NB4 (cell line): ENCODE measurements around the gene PLEKHJ1.

Experiments used
- DNase-seq: peaks from one replicate; pipeline ENCODE4 v3.0.0; 2010; ENCODE audit warnings: low read depth
- H3K4me3 ChIP-seq: one replicate; pipeline ENCODE4 v1.5.1; 2011; ENCODE audit warnings: mild to moderate bottlenecking, low read depth, low read length, moderate library complexity
- MYC ChIP-seq: IDR thresholded peaks from 2 replicates; pipeline ENCODE4 v1.6.1; 2011; ENCODE audit warnings: low read depth, low read length
- POLR2A ChIP-seq: IDR thresholded peaks from 2 replicates; pipeline ENCODE4 v1.6.1; 2011; ENCODE audit warnings: mild to moderate bottlenecking; ENCODE audit not compliant: insufficient read length; ENCODE audit errors: extremely low read depth
- TF ChIP-seq, protein P1 (sequence below): IDR thresholded peaks from one replicate; pipeline ENCODE4 v1.5.1; 2012; ENCODE audit warnings: low read depth, low read length
- TF ChIP-seq, protein P2 (sequence below): IDR thresholded peaks from 2 replicates; pipeline ENCODE4 v1.6.1; 2011; ENCODE audit warnings: low read depth, low read length

The PLEKHJ1 gene

GRCh38 chr19:2252797-2253105 lies 16.6 kb upstream of the PLEKHJ1 start:
- peak; percentile 36 for DNase-seq
- no peak overlapping the region for H3K4me3 ChIP-seq

DNA sequence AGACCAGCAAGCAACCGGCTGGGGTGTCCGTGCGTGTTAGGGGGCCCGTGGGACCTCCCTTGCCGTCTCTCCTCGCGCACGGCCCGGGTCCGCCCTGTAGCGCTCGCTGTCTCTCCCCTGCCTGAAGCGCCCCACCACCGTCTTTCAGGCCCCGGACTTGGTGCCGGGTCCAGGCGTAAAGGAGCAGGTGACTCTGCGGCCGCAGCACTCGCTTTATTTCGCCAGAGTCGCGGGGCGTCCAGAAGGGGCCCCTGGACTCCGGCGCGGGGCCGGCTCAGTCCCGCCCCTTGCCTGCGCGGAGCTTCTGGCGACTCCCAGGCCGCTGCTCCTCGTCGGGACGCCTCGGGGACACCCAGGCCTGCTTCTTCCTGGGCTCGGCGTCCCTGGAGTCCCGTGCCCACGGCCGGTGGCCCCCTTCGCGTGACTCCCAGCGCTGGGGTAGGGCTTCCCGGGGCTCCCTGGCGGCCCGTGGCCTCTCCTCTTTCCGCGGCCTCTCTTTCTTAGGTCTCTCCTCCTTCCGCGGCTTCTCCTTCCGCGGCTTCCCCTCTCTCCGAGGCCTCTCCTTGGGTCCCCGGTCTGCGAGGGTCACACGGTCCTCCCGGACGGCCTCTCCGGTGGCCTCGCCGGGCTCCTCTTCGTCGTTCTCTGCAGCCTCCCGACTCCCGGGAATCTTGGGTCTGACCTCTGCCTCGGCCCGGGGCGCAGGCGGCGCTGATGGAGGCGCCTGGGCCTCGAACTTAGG lies 16.1 kb upstream of the PLEKHJ1 start:
- TF ChIP-seq MYC: no peak
- TF ChIP-seq, protein P1, sequence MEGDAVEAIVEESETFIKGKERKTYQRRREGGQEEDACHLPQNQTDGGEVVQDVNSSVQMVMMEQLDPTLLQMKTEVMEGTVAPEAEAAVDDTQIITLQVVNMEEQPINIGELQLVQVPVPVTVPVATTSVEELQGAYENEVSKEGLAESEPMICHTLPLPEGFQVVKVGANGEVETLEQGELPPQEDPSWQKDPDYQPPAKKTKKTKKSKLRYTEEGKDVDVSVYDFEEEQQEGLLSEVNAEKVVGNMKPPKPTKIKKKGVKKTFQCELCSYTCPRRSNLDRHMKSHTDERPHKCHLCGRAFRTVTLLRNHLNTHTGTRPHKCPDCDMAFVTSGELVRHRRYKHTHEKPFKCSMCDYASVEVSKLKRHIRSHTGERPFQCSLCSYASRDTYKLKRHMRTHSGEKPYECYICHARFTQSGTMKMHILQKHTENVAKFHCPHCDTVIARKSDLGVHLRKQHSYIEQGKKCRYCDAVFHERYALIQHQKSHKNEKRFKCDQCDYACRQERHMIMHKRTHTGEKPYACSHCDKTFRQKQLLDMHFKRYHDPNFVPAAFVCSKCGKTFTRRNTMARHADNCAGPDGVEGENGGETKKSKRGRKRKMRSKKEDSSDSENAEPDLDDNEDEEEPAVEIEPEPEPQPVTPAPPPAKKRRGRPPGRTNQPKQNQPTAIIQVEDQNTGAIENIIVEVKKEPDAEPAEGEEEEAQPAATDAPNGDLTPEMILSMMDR: no peak
- no peak overlapping the region for H3K4me3 ChIP-seq
- DNase-seq: no peak

More at GRCh38 chr19:2252797-2253105, 16.6 kb upstream of the PLEKHJ1 start:
- TF ChIP-seq POLR2A (no peak), MYC (no peak)
- TF ChIP-seq, protein P1: no peak
- TF ChIP-seq, protein P2, sequence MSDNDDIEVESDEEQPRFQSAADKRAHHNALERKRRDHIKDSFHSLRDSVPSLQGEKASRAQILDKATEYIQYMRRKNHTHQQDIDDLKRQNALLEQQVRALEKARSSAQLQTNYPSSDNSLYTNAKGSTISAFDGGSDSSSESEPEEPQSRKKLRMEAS: no peak

GRCh38 chr19:2251106-2252054 lies 15.3 kb upstream of the PLEKHJ1 start:
- DNase-seq: no peak
- no peak overlapping the region for H3K4me3 ChIP-seq
- TF ChIP-seq POLR2A (no peak), MYC (no peak)
- TF ChIP-seq, protein P1: no peak
- TF ChIP-seq, protein P2: no peak

DNA sequence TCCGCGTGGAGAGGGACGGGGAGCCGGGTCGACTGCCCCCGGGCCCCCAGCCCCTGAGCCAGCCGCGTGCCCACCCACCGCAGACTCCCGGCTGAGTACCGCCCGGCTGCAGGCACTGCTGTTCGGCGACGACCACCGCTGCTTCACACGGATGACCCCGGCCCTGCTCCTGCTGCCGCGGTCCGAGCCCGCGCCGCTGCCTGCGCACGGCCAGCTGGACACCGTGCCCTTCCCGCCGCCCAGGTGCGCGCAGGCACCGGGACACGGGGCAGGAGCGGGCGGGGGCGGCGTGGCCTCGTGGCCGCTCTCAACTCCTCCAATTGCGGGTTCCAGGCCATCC lies 14.6 kb upstream of the PLEKHJ1 start:
- no peak overlapping the region for H3K4me3 ChIP-seq
- DNase-seq: no peak
- TF ChIP-seq, protein P2: no peak
- no peak for TF ChIP-seq POLR2A
- TF ChIP-seq, protein P1: no peak
- no peak for TF ChIP-seq MYC

DNA sequence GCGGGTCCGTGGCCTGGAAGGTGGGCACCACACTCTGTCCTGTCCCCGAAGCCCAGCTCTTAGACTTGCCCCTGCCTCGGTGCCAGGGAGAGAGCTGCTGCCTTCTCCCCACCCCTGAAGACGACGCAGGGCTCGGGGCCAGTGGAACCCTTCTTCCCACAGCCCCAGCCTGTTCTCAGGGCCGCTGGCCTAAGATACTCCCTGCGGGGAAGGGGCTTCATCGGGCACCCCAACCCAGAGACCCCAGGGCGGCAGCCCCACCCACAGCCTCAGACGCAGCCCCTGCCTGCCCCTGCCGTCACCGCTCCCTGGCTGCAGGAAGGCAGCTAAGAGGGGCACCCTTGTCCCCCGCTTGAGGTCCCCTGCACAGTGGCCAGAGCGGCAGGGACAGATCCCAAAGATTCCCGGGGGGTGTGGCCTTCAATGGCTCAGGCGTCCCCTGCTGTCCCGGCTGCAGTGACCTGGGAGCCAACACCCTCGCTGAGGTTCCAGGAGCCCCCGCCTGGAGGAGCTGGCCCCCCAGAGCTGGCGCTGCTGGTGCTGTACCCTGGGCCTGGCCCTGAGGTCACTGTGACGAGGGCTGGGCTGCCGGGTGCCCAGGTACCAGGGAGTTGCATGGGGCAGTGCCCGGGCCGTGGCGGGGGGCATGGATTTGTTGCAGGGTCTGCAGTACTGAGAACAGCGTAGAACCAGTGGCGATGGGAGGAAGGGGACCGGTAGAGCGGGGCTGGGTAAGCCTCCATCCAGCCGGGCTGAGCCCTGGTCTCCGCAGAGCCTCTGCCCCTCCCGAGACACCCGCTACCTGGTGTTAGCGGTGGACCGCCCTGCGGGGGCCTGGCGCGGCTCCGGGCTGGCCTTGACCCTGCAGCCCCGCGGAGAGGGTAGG lies 14.0 kb upstream of the PLEKHJ1 start:
- DNase-seq: no peak
- no peak for TF ChIP-seq MYC
- no peak overlapping the region for H3K4me3 ChIP-seq
